HepG2 (cell line): ENCODE measurements around the gene GNB3. TPM values are rescaled to one million over a fixed set of nuclear protein-coding genes. Genes with fewer than 3 reads are reported as not detected.

Source experiments
- ASH2L ChIP-seq: fragments of 300-600, 200-600 bp; sonication (generic); IDR thresholded peaks from 2 replicates; pipeline ENCODE4 v1.7.0; 2017; ENCODE audit warnings: low read depth, mild to moderate bottlenecking, moderate library complexity, mixed read lengths, low read length; ENCODE audit not compliant: insufficient read length
- CHD2 ChIP-seq: IDR thresholded peaks from 2 replicates; pipeline ENCODE4 v1.6.1; 2011; ENCODE audit warnings: low read depth, low read length, improper control_type of control experiment
- CREBL2 ChIP-seq: sonication (generic); formaldehyde crosslinking; IDR thresholded peaks from 2 replicates; pipeline ENCODE4 v1.8.1; 2023; ENCODE audit warnings: missing genetic modification reagents, mild to moderate bottlenecking, borderline replicate concordance
- DR1 ChIP-seq: sonication (generic); formaldehyde crosslinking; IDR thresholded peaks from 2 replicates; pipeline ENCODE4 v1.8.0; 2021; ENCODE audit warnings: mild to moderate bottlenecking, missing genetic modification reagents, inconsistent platforms
- EHMT2 ChIP-seq: fragments of 200-600 bp; sonication (generic); IDR thresholded peaks from 2 replicates; pipeline ENCODE4 v1.7.0; 2017; ENCODE audit warnings: antibody characterized with exemption, low read depth, low read length, borderline replicate concordance
- ERF ChIP-seq: IDR thresholded peaks from 2 replicates; pipeline ENCODE4 v1.6.1; 2018; ENCODE audit warnings: missing biosample characterization, missing genetic modification reagents
- GRHL1 ChIP-seq: sonication (generic); formaldehyde crosslinking; conservative IDR thresholded peaks from 2 replicates; pipeline ENCODE4 v1.8.0; 2022; ENCODE audit warnings: missing genetic modification reagents
- JUNB ChIP-seq: sonication (generic); formaldehyde crosslinking; IDR thresholded peaks from 2 replicates; pipeline ENCODE4 v1.8.0; 2022; ENCODE audit warnings: missing genetic modification reagents, mild to moderate bottlenecking, borderline replicate concordance
- KDM1A ChIP-seq: IDR thresholded peaks from 2 replicates; pipeline ENCODE4 v1.6.1; 2016; ENCODE audit warnings: missing compliant biosample characterization
- MTA1 ChIP-seq: sonication (generic); formaldehyde crosslinking; IDR thresholded peaks from 2 replicates; pipeline ENCODE4 v1.4.0; 2020; ENCODE audit warnings: missing genetic modification reagents, mild to moderate bottlenecking, borderline replicate concordance
- MXD3 ChIP-seq: IDR thresholded peaks from 2 replicates; pipeline ENCODE4 v1.6.1; 2016; ENCODE audit warnings: mild to moderate bottlenecking, missing biosample characterization, missing genetic modification reagents
- NFE2 ChIP-seq: sonication (generic); formaldehyde crosslinking; IDR thresholded peaks from 2 replicates; pipeline ENCODE4 v1.4.0; 2020; ENCODE audit warnings: missing genetic modification reagents
- RXRA ChIP-seq: sonication (generic); formaldehyde crosslinking; IDR thresholded peaks from 2 replicates; pipeline ENCODE4 v1.5.1; 2020; ENCODE audit warnings: missing genetic modification reagents
- SAP130 ChIP-seq: IDR thresholded peaks from 2 replicates; pipeline ENCODE4 v1.6.1; 2016; ENCODE audit warnings: low read depth
- SIN3A ChIP-seq: IDR thresholded peaks from 2 replicates; pipeline ENCODE4 v1.6.1; 2011; ENCODE audit warnings: low read depth, mild to moderate bottlenecking, control low read depth, low read length, borderline replicate concordance
- TBP ChIP-seq: sonication (generic); formaldehyde crosslinking; IDR thresholded peaks from 2 replicates; pipeline ENCODE4 v1.5.0; 2020; ENCODE audit warnings: missing genetic modification reagents
- UBTF ChIP-seq: sonication (generic); formaldehyde crosslinking; IDR thresholded peaks from 2 replicates; pipeline ENCODE4 v1.4.0; 2020; ENCODE audit warnings: mild to moderate bottlenecking, missing genetic modification reagents
- ZFP36 ChIP-seq: fragments of 150-350 bp; IDR thresholded peaks from 2 replicates; pipeline ENCODE4 v1.6.1; 2018; ENCODE audit warnings: borderline replicate concordance, low read length, low read depth; ENCODE audit not compliant: partially characterized antibody
- ZNF430 ChIP-seq: sonication (generic); formaldehyde crosslinking; IDR thresholded peaks from 2 replicates; pipeline ENCODE4 v1.9.0; 2021; ENCODE audit warnings: mild to moderate bottlenecking, missing genetic modification reagents
- ZNF674 ChIP-seq: sonication (generic); formaldehyde crosslinking; IDR thresholded peaks from 2 replicates; pipeline ENCODE4 v1.5.0; 2020; ENCODE audit warnings: low read depth, mild to moderate bottlenecking, missing genetic modification reagents
- ZNF710 ChIP-seq: sonication (generic); formaldehyde crosslinking; IDR thresholded peaks from 2 replicates; pipeline ENCODE4 v1.5.0; 2020; ENCODE audit warnings: mild to moderate bottlenecking, missing genetic modification reagents, borderline replicate concordance
- ZNF720 ChIP-seq: sonication (generic); formaldehyde crosslinking; IDR thresholded peaks from 2 replicates; pipeline ENCODE4 v1.4.0; 2020; ENCODE audit warnings: missing genetic modification reagents
- polyA plus RNA-seq, 8 experiments: library from polyadenylated mRNA; depleted of rRNA in 3 of 8; stranded (reverse) in 7 of 8; unstranded in 1 of 8; fragments of >200 nt; fragmentation: Illumina TruSeq in 4 of 8; extraction: Trizol in 4 of 8; gene quantifications; 2 replicates each; pipeline versions ENCODE4 v1.2.1 to v1.2.3, GENCODE V29; 2011 to 2016; ENCODE audit warnings: low read depth in 4 of 8, missing spikeins in 1 of 8, mixed read lengths in 1 of 8; ENCODE audit not compliant: insufficient read depth in 1 of 8
- total RNA-seq, 5 experiments: library from RNA; depleted of rRNA; stranded (reverse); fragments of >200 nt; fragmentation: Illumina TruSeq; extraction: Trizol; gene quantifications; 2 replicates each; pipeline ENCODE4 v1.2.3, GENCODE V29; 2016; ENCODE audit warnings: low read depth in 1 of 5

The GNB3 gene
- total and polyA plus RNA-seq, 2 of the 13 experiments (the other 11 are each of a cell fraction or from before 2014, with no cell fraction given): 1.3 to 3.6 TPM

GRCh38 chr12:6890789-6891645 is 50.3 kb downstream of the GNB3 start (continued):
- TF ChIP-seq ASH2L: peak; percentile 56
- TF ChIP-seq MXD3 (CRISPR knock-in tag): peak; percentile 73; the same call in 1 of the 2 replicates
- TF ChIP-seq JUNB: no peak; the same call in 1 of the 2 replicates
- peak; percentile 89 for TF ChIP-seq UBTF (CRISPR knock-in tag)
- TF ChIP-seq EHMT2: no peak
- TF ChIP-seq TBP (CRISPR knock-in tag): no peak
- TF ChIP-seq MTA1 (CRISPR knock-in tag): no peak
- peak; percentile 95 for TF ChIP-seq SAP130 (CRISPR knock-in tag)
- TF ChIP-seq CHD2: no peak
- TF ChIP-seq ZNF720: no peak
- peak; percentile 98 for TF ChIP-seq NFE2 (CRISPR knock-in tag)
- TF ChIP-seq ERF: peak; percentile 82
- no peak; the same call in 1 of the 2 replicates for TF ChIP-seq KDM1A
- TF ChIP-seq ZNF430: peak; percentile 84
- TF ChIP-seq ZNF674 (CRISPR knock-in tag): no peak
- no peak for TF ChIP-seq GRHL1 (CRISPR knock-in tag)
- TF ChIP-seq DR1 (CRISPR knock-in tag): peak; percentile 62
- TF ChIP-seq RXRA (CRISPR knock-in tag): peak; percentile 73
- TF ChIP-seq ZNF710: peak; percentile 35; the same call in 1 of the 2 replicates
- peak; percentile 66; the same call in 1 of the 2 replicates for TF ChIP-seq SIN3A
- no peak for TF ChIP-seq ZFP36
- TF ChIP-seq CREBL2: no peak
